ENCODE results near the gene IFITM5.
"Not testable (repeated sequence)": the region's sequence is repeated elsewhere in the genome, so short reads cannot be mapped to it uniquely, and the experiment has no call there.

The IFITM5 gene

DNA sequence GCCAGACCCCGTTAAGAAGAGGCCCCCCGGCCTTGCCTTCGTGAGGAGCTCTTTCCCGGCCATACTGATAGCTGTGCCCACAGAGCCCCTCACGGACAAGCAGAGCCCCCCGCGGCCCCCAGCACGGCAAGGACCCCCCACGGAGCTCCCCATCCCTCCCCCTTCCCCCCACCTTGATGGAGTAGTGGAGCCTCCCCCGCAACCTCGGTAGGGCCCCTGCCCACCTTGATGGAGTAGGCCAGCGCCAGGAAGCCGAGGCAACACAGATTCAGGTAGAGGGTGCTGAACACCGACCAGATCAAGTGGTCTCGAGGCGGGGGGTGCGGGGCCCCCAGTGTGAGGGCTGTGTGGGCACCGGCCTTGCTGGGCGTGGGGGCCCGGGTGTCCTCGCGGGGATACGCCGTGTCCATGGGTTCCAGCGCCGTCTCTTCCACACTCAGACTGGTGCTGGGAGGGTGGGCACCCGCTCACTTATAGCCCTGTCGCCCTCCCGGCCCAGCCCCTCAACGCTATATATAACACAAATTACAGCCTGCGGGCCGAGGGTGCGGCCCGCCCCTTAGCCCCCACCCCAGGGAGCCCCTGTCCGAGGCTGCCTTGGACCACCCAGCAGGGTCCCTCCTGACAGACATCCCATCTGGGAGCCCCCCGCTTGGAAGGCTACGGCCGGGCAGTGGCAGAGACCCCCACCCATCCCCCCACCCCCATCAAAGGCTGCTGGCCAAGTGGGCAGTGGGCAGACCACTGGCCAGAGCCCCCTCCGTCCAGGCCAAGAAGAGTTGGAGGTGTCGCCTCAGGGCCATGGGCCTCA is at the start of gene IFITM5:
TSS of gene IFITM5 (minus strand) at position 446 of the 811 bp plus-strand sequence. CDS start at position 410, 36 bp downstream.
- no peak for DNase-seq

DNA sequence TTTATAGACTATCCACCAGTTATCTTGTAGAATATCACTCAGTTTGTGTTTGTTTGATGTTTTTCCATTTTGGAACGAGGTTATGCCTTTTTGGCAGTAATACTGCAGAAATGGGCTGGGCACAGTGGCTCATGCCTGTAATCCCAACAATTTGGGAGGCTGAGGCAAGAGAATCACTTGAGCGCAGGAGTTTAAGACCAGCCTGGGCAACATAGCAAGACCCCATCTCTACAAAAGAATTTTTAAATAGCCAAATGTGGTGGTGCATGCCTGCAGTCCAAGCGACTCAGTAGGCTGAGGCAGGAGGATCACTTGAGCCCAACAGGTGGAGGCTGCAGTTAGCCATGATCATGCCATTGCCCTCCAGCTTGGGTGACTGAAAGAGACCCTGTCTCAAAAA is 47.2 kb upstream of the IFITM5 start:
- DNase-seq, result no peak

DNA sequence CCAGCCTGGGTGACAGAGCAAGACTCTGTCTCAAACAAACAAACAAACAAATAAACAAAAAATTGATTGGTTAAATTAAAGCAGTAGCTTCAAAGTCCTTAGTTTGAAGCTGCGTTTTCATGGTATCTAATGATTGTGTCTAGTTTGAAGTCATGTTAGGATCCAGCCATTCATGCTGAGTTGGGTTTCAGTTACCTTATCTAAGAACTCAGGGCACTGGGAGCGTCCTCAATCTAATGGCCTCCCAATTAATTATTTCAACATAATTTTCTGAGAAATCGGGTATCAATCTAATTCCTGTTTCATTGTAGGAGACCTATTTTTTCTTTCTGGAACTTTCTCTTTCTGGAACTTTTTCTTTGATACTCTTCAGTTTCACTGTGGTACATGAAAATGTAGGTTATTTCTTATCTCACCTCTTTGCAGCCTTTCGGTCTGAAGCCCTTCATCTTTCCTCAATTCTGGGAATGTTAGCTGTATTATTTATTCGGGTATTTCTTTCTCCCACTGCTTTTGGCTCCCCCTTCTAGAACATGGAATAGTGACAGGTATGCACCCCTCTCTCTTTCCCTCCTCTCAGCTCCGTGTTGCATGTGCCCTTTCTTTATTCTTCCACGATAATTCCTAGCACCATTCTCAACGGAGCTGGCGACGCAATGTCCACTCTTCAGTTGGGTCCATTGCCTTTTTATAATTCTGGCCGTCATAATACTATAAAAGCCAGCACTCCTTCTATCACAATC is 45.7 kb upstream of the IFITM5 start:
- no peak for DNase-seq

DNA sequence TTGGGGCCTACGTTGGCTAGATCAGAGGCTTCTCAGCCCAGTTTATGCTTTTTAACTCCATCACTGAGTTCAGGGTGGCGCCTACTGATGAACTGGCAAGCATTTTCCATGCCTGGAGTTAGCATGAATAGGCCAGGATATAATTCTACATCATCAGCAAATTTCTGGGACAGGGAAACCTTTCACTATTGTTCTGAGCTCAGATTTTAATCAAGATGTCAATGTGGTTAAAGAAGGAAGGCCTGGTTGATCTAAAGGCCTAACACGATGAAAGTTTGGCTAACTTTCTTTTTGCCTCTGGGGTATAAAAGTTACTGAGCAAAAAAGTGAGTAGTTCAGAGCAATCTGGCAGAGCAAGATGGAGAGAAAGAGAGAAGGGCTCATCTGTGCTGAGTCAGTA is 43.0 kb upstream of the IFITM5 start:
- no peak for DNase-seq

DNA sequence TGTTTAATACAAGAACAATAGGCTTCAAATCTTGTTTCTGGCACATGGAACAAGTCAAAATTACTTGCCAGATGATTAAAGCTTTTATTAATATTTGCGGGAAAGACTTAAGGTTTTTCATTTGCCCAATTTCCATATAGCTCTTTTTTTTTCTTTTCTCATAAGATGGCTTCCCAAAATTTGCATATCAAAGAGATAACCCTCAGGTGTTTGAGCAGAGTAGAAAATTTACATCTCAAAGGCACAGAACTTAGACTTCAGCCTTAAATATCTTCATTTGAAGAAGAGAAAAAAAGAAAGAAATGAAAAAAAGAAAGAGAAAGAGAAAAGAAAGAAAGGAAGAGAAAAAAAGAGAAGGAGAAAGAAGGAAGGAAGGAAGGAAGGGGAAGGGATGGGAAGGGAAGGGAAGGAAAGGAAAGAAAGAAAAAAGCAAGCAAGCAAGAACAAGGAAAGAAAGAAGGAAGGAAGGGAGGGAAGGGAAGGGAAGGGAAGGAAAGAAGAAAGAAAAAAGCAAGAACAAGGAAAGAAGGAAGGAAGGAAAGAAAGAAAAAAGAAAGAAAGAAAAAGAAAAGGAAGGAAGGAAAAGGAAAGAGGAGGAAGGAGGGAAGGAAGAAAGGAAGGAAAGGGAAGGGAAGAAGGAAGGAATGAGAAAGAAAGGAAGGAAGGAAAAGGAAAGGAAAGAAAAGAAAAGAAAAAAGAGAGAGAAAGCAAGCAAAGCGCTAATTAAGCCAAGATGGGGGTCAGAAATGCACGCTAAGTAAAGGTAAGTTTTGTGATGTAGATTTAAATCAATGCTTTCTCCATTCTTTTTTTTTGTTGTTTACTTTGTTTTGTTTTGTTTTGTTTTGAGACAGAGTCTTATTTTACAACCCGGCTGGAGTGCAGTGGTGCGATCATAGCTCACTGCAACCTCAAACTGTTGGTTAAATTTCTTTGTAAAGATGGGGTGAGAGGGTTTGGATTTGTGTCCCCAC is 41.5 kb upstream of the IFITM5 start:
- peak; percentile 30 for DNase-seq

DNA sequence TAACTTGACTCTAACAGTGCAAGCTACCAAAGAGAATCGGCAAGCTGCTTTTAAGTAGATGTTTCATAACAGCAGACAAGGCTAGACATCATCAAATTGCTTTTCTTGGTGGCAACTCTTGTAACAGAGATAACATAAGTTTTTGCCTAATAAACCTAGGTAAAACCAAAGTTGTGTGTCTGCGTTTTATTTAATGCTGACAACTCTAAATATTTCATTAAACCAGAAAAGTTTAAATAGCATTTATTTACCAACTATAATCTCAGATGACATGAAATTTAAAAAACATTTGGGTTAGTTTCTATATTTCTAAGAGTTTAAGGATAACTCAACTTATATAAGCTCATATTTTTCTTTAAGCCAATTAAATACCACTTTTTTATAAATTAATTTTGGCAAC is 40.6 kb upstream of the IFITM5 start:
- no peak for DNase-seq

DNA sequence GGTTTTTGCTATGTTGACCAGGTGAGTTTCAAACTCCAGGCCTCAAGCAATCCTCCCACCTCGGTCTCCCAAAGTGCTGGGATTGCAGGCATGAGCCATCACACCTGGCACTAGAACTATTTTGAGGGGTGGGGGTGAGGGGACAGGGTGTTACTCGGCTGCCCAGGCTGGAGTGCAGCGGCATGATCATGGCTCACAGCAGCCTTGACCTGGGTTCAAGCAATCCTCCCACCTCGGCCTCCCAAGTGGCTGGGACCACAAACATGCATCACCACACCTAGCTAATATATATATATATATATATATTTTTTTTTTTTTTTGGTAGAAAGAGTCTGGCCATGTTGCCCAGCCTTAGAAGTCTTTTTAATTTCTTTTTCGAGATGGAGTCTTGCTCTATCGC is 38.4 kb upstream of the IFITM5 start:
- no peak for DNase-seq

DNA sequence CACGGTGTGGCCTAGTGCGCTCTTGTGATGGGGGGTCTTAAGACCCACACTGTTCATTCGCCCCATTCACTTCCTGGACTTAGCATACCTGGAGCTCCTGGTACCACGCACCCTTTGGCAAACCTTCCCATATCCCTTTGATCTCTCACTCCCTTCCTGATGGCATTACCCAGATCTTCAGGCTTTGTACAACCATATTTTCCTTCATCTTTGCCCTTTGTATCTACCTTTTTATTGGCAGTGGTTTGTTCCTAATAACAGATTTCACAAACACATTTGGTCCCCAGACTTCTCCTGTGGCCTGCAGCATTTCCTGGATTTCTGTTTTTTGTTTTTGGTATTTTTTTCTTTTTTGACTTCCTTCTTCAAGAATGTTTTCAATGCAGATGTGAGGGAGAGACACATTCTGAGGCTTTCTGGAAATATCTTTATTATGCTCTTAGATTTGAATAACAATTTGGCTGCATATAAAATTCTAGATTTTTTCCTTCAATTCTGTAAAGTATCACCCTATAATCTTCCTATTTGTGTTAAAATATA is 37.4 kb upstream of the IFITM5 start:
- DNase-seq, result no peak

DNA sequence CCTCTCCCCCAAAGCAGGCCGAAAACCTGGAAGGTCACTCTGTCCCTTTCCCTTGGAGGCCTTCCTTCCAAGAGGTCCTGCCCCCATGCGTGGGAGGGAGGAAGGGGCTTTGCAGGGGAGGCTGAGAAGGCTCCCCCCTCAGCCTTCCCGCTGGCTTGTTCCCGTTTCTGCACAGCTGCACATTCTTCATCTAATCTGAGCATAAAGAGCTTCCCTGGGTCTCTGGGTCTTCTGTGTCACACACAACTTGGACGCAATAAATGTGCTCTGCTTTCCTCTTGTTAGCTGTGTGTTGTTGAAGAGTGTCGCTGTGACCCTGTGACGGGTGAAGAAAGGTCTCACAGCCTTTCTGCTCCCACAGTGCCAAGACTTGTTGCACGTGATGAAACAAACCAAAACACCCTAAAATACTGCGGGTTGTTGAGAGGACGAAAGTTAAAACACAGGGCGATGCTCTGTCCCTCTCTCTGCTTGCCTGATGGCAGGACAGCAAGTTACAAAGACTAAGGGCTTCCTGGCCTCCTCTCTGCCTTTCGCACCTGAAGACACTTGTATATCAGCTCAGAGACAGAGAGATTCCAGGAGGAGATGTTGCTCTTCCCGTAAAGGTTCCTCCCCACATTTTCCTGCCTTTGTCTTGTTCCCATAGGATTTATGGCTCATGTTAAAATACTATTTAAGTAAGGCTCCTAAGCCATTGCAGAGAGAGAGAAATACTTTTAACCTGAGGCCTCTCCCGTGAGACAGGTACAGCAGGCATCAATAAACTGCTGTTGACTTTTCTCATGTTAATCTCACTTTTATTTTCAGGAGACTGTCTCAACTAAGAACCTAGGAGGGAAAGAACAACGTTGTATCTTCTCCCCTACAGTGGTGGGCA is 36.7 kb upstream of the IFITM5 start:
- no peak for DNase-seq

DNA sequence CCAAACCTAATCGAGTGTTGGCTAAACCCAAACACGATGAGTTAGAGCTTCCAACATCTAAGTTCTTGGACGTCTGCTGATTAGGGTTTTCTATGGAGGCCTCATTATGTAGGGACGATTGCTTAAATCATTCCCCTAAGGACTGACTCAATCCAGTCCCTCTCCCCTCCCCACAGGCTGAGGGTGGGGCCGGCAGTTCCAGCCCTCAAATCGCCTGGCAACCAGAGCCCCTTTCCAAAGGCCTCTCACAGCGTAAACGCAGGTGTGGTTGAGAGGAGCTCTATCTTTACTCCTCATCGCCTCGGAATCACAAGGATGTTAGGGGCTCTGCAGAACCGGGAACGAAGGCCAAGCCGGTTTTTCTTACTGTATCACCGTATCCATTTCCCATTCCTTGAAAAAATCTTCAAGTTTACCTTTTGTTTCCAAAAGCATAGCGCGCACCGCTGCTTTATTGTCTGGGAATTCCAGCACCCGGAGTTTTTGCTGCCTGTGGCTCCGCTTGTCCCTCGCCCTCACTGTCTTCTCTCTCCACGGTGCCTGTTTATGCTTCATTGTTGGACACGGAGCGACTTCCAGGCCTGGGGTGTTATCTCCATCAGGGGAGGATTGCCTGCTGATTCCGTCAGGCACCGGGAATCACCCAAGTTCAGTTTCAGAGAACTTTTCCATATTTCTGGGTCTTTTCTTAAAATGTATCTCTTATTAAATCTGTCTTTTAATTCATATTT is 35.1 kb upstream of the IFITM5 start:
- DNase-seq, result peak; percentile 47

DNA sequence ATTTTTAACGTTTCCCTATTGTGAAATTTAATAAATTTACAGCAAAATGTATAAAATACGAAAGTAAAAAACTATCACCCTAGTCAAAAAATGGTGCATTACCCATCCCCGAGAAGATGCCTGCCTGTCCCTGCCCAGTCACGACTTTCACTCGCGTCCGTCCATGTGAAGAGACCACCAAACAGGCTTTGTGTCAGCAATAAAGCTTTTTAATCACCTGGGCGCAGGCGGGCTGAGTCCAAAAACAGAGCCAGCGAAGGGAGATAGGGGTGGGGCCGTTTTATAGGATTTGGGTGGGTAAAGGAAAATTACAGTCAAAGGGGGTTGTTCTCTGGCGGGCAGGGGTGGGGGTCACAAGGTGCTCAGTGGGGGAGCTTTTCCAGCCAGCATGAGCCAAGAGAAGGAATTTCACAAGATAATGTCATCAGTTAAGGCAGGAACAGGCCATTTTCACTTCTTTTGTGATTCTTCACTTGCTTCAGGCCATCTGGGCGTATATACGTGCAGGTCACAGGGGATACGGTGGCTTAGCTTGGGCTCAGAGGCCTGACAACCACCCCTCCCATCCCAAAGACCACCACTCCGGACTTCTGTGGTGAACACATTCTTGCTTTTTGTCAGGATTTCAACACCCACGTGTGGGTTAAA is 34.4 kb upstream of the IFITM5 start:
- DNase-seq, result not testable (repeated sequence)

DNA sequence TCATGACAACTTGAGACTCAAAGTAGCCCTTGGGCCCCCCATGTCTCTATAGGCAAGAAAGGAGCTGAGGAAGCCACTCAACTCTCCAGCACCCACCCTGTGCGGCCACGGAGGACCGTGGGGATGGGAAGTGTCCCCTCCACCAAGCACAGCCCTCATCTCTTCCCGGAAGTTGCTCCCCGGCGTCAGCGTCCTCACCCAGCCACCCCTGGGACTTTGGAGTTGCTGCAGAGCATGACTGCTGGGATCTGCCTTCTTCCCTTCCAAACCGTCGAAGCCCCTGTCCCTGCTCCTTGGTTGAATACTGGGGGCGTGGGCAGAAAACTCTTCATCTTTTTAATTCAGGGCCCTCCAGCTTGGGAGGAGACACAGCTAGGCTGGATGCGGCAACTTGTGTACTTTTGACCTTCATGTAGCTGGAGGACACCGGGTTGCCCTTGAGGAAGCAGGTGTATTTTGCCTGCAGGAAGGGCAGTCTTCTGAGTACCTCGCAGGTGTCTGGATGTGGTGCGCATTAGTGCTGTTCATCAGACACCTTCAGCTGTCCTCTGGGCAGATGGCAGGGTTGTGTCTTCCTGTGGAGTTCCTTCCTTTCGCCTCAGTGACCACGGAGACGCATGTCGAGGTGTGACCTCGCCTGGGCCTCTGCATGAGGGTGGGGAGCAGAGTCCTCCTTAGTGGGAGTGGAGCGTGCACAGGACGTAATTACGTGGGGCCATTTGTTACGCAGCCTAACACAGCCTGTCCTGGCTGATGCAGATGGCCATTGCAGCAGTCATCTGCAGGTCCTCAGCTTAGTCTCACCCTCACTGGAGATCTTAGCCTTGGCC is 33.5 kb upstream of the IFITM5 start:
- no peak for DNase-seq

DNA sequence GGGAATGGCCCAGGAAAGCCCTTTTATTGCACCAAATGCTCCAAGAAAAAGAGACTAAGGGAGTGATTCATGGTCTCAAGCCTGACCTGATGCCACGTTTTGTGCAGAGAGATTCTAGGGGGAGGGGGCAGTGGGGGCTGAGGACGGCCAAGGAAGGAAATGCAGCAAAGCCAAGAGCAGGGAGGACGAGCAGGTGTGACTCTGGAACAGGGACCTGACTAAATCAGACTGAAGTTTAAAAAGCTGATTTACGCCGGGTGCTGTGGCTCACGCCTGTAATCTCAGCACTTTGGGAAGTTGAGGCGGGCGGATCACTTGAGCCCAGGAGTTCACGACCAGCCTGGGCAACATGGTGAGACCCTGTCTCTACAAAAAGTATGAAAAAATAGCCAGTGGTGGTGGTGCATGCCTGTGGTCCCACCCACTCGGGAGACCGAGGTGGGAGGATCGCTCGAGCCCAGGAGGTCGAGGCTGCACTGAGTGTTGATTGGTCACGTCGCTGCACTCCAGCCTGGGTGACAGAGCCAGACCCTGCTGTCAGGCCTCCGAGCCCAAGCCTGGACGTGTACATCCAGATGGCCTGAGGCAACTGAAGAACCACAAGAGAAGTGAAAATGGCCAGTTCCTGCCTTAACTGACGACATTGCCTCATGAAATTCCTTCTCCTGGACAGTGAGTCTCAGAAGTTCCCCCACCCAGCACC is 32.2 kb upstream of the IFITM5 start:
- DNase-seq, result no peak

DNA sequence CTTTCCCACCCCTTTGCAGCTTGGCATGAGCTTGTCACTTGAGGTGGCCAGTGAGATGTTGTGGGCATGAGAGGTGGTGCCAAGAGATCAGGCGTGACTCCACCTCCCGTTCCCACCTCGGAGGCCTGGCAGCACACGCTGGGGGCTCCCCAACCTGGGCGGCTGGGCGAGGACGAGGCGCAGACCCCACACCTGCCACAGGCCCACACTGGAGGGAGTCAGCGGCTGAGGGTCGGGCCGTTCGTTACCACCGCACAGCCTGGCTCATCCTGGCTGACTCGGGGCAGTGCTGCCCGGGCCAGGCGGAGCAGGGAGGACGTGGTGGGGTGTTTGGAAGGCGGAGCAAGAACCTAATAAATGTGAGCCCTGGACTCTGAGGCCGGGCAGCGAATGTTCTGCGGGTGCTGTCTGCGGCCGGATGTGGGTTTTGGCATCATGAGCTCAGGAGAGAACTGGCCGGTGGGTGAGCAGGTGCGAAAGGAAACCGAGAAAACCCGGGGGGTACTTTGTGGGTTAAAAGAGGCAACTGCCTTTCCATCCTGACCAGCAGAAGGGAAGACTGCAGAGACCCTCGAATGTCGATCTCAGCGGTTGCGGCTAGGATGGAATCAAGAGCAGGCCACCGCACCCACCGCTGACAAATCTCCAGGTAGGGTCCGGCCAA is 31.5 kb upstream of the IFITM5 start:
- no peak for DNase-seq

DNA sequence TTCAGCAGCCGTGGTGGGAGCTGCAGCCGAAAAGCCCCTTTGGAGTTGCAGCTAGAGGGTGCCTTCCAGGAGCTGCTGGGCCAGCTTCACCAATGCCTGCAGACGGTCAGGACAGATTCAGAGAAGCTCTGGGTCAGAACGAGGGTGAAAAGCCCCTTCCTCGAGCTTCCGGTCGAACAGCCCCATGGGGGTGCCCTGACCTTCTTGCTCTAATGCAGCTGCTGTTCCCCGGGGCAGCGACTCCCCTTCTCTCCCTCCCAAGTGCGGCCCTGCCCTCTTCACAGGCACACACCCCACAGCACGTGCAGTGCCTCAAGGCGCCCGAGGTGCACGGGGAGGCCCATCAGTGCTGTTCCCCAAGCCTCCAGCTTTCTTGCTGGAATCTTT is 31.0 kb upstream of the IFITM5 start:
- DNase-seq, result no peak

DNA sequence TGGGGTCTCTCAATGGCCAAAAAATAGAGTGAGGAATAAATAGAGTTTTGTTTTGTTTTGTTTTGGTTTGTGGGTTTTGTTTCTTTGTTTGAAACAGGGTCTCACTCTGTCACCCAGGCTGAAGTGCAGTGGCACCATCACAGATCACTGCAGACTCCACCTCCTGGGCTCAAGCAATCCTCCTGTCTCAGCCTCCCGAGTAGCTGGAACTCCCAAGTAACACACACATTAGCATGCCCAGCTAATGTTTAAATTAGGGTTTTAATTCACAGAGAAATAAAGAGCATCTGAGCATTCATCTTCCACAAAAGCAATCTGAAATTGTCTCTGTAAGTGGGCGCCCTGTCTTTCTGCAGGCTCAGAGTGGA is 30.5 kb upstream of the IFITM5 start:
- no peak for DNase-seq

DNA sequence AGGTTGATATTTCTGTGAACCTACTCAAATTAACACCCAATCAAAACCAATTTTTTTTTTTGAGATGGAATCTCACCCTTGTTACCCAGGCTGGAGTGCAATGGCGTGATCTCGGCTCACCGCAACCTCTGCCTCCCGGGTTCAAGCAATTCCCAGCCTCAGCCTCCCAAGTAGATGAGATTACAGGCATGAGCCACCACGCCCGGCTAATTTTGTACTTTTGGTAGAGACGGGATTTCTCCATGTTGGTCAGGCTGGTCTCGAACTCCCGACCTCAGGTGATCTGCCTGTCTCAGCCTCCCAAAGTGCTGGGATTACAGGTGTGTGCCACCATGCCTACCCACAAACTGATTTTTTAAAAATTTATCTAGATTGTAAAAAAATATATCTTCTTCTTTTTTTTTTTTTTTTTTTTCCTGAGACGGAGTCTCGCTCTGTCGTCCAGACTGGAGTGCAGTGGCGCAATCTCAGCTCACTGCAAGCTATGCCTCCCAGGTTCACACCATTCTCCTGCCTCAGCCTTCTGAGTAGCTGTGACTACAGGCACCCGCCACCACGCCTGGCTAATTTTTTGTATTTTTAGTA is 29.3 kb upstream of the IFITM5 start:
- not testable (repeated sequence) for DNase-seq

DNA sequence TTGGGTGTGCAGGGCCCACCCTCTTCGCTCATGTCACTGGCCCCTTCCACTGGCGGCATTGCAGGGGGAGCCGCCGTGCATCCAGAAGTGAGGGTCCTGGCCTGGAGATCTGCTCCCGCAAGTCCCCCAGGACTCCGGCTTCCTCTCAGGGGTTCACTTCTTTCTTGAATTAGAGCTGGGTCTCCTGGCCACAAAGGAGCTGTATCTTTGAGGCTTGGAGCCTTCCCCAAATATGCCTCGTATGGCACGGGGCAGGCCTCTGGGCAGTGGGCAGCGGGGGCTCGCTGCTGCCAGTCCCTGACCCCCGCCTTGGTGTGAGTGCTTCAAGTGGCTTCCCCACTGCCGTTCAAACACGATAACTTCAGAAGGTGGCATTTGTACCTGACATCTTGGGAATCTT is 28.7 kb upstream of the IFITM5 start:
- no peak for DNase-seq
